Thyroid gland (tissue), 4 donors: Measurements from ENCODE around the gene AKAP6.

Experiments
- CTCF ChIP-seq, 6 experiments: fragments of 200-600 bp in 3 of 6; fragments of 450-650 bp in 3 of 6; sonication (generic) in 3 of 6; IDR thresholded peaks; one replicate each; pipeline ENCODE4 v1.5.1; 2016 to 2019; ENCODE audit warnings: antibody characterized with exemption in 6 of 6, mild to moderate bottlenecking in 2 of 6, inconsistent platforms in 1 of 6, moderate library complexity in 1 of 6
- POLR2A ChIP-seq, 2 donors: fragments of 450-650 bp; IDR thresholded peaks; one replicate each; pipeline ENCODE4 v1.6.1; 2017; ENCODE audit warnings: antibody characterized with exemption in 2 of 2, mild to moderate bottlenecking in 2 of 2, moderate library complexity in 1 of 2

- TF ChIP-seq CTCF (IDR thresholded peaks at IDR 0.05) (no peak), POLR2A (IDR thresholded peaks at IDR 0.05) (no peak)
These were observed 141.1 kb downstream of the AKAP6 start for GRCh38 chr14:32470161-32470715.
